Mesenchymal stem cell (in vitro differentiated cells and primary cell): ENCODE data around the gene ST8SIA5.

Source experiments
- DNase-seq: peaks from one replicate; pipeline ENCODE4 v3.0.0-alpha.2; 2013
- H2AFZ ChIP-seq: one replicate; pipeline ENCODE4 v1.6.1; 2013; ENCODE audit warnings: low read depth, mild to moderate bottlenecking, control low read depth, inconsistent platforms, low read length, moderate library complexity
- H2AK5ac ChIP-seq: 2 replicates; pipeline ENCODE4 v1.6.1; 2013; ENCODE audit warnings: low read length, moderate library complexity, mild to moderate bottlenecking, inconsistent platforms; ENCODE audit not compliant: severe bottlenecking
- H2BK120ac ChIP-seq: one replicate; pipeline ENCODE4 v1.6.1; 2013; ENCODE audit warnings: low read depth, mild to moderate bottlenecking, inconsistent platforms, low read length, moderate library complexity
- H2BK12ac ChIP-seq, 2 experiments: one replicate each; pipeline ENCODE4 v1.6.1; 2013; ENCODE audit warnings: inconsistent platforms in 2 of 2, low read length in 2 of 2, mild to moderate bottlenecking in 2 of 2, moderate library complexity in 2 of 2, control low read depth in 1 of 2
- H2BK15ac ChIP-seq: one replicate; pipeline ENCODE4 v1.6.1; 2013; ENCODE audit warnings: mild to moderate bottlenecking, low read depth, inconsistent platforms; ENCODE audit not compliant: poor library complexity, severe bottlenecking
- H2BK5ac ChIP-seq: 2 replicates; pipeline ENCODE4 v1.6.1; 2013; ENCODE audit warnings: low read depth, mild to moderate bottlenecking, low read length, control low read depth, inconsistent platforms; ENCODE audit not compliant: poor library complexity, severe bottlenecking
- H3K14ac ChIP-seq, 2 experiments: one replicate each; pipeline ENCODE4 v1.6.1; 2013; ENCODE audit warnings: inconsistent platforms in 2 of 2, low read length in 2 of 2, control low read depth in 1 of 2, mild to moderate bottlenecking in 1 of 2, moderate library complexity in 1 of 2
- H3K18ac ChIP-seq, 2 experiments: one replicate each; pipeline ENCODE4 v1.6.1; 2013; ENCODE audit warnings: inconsistent platforms in 2 of 2, low read length in 2 of 2, control low read depth in 1 of 2, low read depth in 1 of 2, mild to moderate bottlenecking in 1 of 2
- H3K23ac ChIP-seq, 2 experiments: one replicate each; pipeline ENCODE4 v1.6.1; 2013; ENCODE audit warnings: inconsistent platforms in 2 of 2, low read length in 2 of 2, mild to moderate bottlenecking in 2 of 2, moderate library complexity in 2 of 2, control low read depth in 1 of 2
- H3K27ac ChIP-seq: 2 replicates; pipeline ENCODE4 v1.5.1; 2013; ENCODE audit warnings: mild to moderate bottlenecking, moderate library complexity, low read length, control low read depth, inconsistent platforms; ENCODE audit not compliant: poor library complexity, severe bottlenecking
- H3K27me3 ChIP-seq, 2 experiments: 2 replicates each; pipeline versions ENCODE4 v1.6.1 to v1.7.0; 2013; ENCODE audit warnings: low read length in 2 of 2, mild to moderate bottlenecking in 2 of 2, moderate library complexity in 2 of 2, control low read depth in 1 of 2, inconsistent platforms in 1 of 2; ENCODE audit not compliant: control insufficient read depth in 1 of 2, insufficient read depth in 1 of 2
- H3K36me3 ChIP-seq, 2 experiments: 2 replicates each; pipeline versions ENCODE4 v1.6.1 to v1.7.0; 2013; ENCODE audit warnings: low read length in 2 of 2, control low read depth in 1 of 2, inconsistent platforms in 1 of 2, low read depth in 1 of 2, mild to moderate bottlenecking in 1 of 2; ENCODE audit not compliant: insufficient read depth in 2 of 2, control insufficient read depth in 1 of 2
- H3K4ac ChIP-seq, 2 experiments: one replicate each; pipeline ENCODE4 v1.6.1; 2013; ENCODE audit warnings: inconsistent platforms in 2 of 2, low read length in 2 of 2, mild to moderate bottlenecking in 2 of 2, moderate library complexity in 2 of 2, control low read depth in 1 of 2, low read depth in 1 of 2
- H3K4me1 ChIP-seq: 2 replicates; pipeline ENCODE4 v1.6.1; 2013; ENCODE audit warnings: low read depth, low read length, control low read depth; ENCODE audit not compliant: control insufficient read depth, insufficient read depth
- H3K4me2 ChIP-seq: 2 replicates; pipeline ENCODE4 v1.6.1; 2013; ENCODE audit warnings: low read length, mild to moderate bottlenecking, inconsistent platforms; ENCODE audit not compliant: poor library complexity, severe bottlenecking
- H3K4me3 ChIP-seq, 2 experiments: 2 replicates each; pipeline versions ENCODE4 v1.5.1 to v1.7.0; 2013; ENCODE audit warnings: low read length in 2 of 2, mild to moderate bottlenecking in 2 of 2, control low read depth in 1 of 2, low read depth in 1 of 2; ENCODE audit not compliant: insufficient read depth in 1 of 2
- H3K79me1 ChIP-seq: replicated peaks from 2 replicates; pipeline ENCODE4 v1.6.1; 2013; ENCODE audit warnings: mild to moderate bottlenecking, control low read depth, low read length, inconsistent platforms; ENCODE audit not compliant: poor library complexity, severe bottlenecking
- H3K9ac ChIP-seq: 2 replicates; pipeline ENCODE4 v1.7.0; 2013; ENCODE audit warnings: mild to moderate bottlenecking, low read length, moderate library complexity
- H3K9me3 ChIP-seq: 2 replicates; pipeline ENCODE4 v1.7.0; 2013; ENCODE audit warnings: mild to moderate bottlenecking, low read length; ENCODE audit not compliant: control insufficient read depth
- H4K8ac ChIP-seq: one replicate; pipeline ENCODE4 v1.6.1; 2013; ENCODE audit warnings: inconsistent platforms, mild to moderate bottlenecking, low read length, moderate library complexity
- H4K91ac ChIP-seq: one replicate; pipeline ENCODE4 v1.6.1; 2013; ENCODE audit warnings: mild to moderate bottlenecking, low read length, inconsistent platforms
- WGBS: methylation state at CpG from one replicate; pipeline ENCODE4 v1.1.7; 2013; ENCODE audit warnings: mixed read lengths; 5-methylcytosine and 5-hydroxymethylcytosine counted together

ST8SIA5 gene

DNA sequence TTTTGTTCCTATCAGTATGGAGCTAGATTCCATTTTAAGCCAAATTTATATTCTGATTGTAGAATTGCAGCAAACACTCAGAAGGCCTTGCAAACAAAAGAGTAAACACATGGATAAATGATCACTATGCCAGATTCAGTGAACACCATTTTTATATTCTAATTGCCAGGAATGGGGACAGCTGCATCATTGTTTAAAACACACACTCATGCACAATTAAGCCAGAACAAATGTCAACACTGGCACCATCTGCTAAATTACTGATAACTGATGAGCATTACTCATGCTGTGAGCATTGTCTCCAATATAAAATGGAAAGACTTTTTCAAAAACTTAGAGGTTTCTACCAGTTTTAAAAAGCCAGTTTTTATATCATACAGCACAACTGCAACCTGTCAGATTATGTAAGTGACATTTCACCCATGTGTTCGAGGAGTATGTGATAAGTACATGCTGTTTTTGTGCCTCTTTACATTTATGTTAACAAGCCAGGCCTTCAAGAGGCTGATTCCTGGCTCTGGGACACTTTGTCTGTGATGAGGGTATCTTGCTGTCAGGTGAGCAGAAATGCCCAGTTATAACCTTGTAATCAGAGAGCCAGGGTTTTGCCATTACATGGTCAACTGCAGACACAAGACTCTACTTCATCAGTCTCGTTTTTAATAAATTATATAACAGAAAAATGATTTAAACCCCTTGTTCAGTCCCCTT lies 4.4 kb upstream of the ST8SIA5 start:
- H3K14ac ChIP-seq = no peak overlapping the region
- no peak overlapping the region for H3K4me3 ChIP-seq

DNA sequence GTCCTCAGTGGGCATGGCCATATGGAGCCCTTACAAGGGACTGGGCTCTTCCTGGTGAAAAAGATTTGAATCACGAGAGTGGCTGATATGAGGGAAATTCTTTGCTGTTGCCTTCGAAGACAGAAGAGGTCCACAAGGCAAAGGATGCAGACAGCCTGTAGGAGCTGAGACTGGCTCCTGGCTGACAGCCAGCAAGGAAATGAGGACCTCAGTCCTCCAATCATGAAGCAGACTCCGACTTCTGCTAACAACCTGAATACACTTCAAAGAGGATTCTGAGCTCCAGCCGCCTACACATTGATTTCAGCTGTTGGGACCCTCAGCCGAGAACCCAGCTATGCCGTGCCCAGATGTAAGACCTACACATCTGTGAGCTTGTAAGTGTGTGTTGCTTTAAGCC lies 3.0 kb upstream of the ST8SIA5 start:
- peaks cover 68 to 76% of the 10 kb centered on the region in 2 experiments for H3K27me3 ChIP-seq
- no peak overlapping the region for H2AFZ ChIP-seq
- H2BK120ac ChIP-seq = no peak overlapping the region
- H3K4me3 ChIP-seq = no peak overlapping the region
- H2BK15ac ChIP-seq = no peak overlapping the region
- no peak overlapping the region for H2AK5ac ChIP-seq
- no peak overlapping the region for H3K4ac ChIP-seq
- DNase-seq = no peak
- H3K23ac ChIP-seq = no peak overlapping the region
- H3K79me1 ChIP-seq = no peaks in the 10 kb centered on the region
- H4K91ac ChIP-seq = no peak overlapping the region
- no peak overlapping the region for H2BK5ac ChIP-seq
- H2BK12ac ChIP-seq = no peak overlapping the region
- no peak overlapping the region for H3K4me2 ChIP-seq
- H3K9ac ChIP-seq = no peak overlapping the region
- WGBS = 92% methylated on average over 6 of the region's 6 CpGs
- H3K18ac ChIP-seq = no peak overlapping the region
- H3K4me1 ChIP-seq = peaks cover 18% of the 10 kb centered on the region
- H4K8ac ChIP-seq = no peak overlapping the region
- no peak overlapping the region for H3K14ac ChIP-seq
- H3K36me3 ChIP-seq = no peaks in the 10 kb centered on the region
- no peak overlapping the region for H3K27ac ChIP-seq
- no peaks in the 10 kb centered on the region for H3K9me3 ChIP-seq

More for the DNA sequence above, 4.4 kb upstream of the ST8SIA5 start:
- H3K4ac ChIP-seq = no peak overlapping the region
- H2AFZ ChIP-seq = no peak overlapping the region
- DNase-seq = no peak
- no peak overlapping the region for H4K91ac ChIP-seq
- no peak overlapping the region for H3K27ac ChIP-seq
- H2AK5ac ChIP-seq = no peak overlapping the region
- H4K8ac ChIP-seq = no peak overlapping the region
- H3K79me1 ChIP-seq = no peaks in the 10 kb centered on the region
- no peak overlapping the region for H3K4me2 ChIP-seq
- H2BK5ac ChIP-seq = no peak overlapping the region
- H3K27me3 ChIP-seq = peaks cover 58 to 68% of the 10 kb centered on the region in 2 experiments
- no peaks in the 10 kb centered on the region for H3K9me3 ChIP-seq
- H2BK120ac ChIP-seq = no peak overlapping the region
- WGBS = 57% methylated on average over 1 of the region's 2 CpGs
- no peak overlapping the region for H2BK15ac ChIP-seq
- H3K9ac ChIP-seq = no peak overlapping the region
- no peak overlapping the region for H3K23ac ChIP-seq
- no peak overlapping the region for H2BK12ac ChIP-seq
- H3K36me3 ChIP-seq = no peaks in the 10 kb centered on the region
- H3K4me1 ChIP-seq = peaks cover 15% of the 10 kb centered on the region
- no peak overlapping the region for H3K18ac ChIP-seq

DNA sequence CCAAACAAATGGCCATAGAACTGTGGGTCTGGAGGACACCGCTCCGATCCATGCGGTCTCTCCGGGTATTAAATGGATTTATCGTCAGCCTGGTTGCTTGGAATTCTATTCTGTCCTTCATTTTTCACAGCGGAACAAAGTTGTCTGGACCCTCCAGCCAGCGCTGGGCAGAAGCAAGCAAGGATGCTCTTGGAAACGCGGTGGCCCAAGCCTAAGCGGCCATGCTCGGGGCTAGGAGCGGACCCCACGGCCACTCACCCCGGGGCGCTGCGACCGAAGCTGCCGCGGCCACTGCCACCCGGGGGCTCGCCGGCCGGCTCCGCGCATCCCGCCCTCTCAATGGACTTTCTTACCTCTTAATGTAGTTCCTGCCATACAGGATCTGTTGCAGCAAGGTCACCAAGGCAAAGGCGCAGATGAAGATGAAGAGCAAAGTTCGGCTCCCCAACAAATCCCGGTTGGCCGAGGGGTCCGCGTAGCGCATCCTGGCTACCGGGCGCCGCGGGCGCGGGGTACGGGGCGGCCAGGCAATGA lies 761 bp downstream of the ST8SIA5 start:
- H3K18ac ChIP-seq = no peak overlapping the region
- H3K9ac ChIP-seq = no peak overlapping the region
- peaks cover 64 to 65% of the 10 kb centered on the region in 2 experiments for H3K27me3 ChIP-seq
- H2BK120ac ChIP-seq = no peak overlapping the region
- no peak overlapping the region for H3K14ac ChIP-seq
- no peak overlapping the region for H2AFZ ChIP-seq
- H3K9me3 ChIP-seq = no peaks in the 10 kb centered on the region
- H3K4ac ChIP-seq = no peak overlapping the region
- WGBS = 13% methylated on average over 41 of the region's 41 CpGs
- H3K27ac ChIP-seq = no peak overlapping the region
- peaks cover 18% of the 10 kb centered on the region for H3K4me1 ChIP-seq
- no peaks in the 10 kb centered on the region for H3K79me1 ChIP-seq
- no peak overlapping the region for H4K8ac ChIP-seq
- no peak overlapping the region for H4K91ac ChIP-seq
- no peak overlapping the region for H2BK15ac ChIP-seq
- H3K36me3 ChIP-seq = no peaks in the 10 kb centered on the region
- peak overlapping the region in 1 of 2 experiments; percentile 71 for H3K4me3 ChIP-seq
- peak; percentile 2 for DNase-seq
- no peak overlapping the region for H2BK5ac ChIP-seq
- no peak overlapping the region for H3K23ac ChIP-seq
- peak overlapping the region; percentile 58 for H3K4me2 ChIP-seq
- no peak overlapping the region for H2AK5ac ChIP-seq
- no peak overlapping the region for H2BK12ac ChIP-seq

DNA sequence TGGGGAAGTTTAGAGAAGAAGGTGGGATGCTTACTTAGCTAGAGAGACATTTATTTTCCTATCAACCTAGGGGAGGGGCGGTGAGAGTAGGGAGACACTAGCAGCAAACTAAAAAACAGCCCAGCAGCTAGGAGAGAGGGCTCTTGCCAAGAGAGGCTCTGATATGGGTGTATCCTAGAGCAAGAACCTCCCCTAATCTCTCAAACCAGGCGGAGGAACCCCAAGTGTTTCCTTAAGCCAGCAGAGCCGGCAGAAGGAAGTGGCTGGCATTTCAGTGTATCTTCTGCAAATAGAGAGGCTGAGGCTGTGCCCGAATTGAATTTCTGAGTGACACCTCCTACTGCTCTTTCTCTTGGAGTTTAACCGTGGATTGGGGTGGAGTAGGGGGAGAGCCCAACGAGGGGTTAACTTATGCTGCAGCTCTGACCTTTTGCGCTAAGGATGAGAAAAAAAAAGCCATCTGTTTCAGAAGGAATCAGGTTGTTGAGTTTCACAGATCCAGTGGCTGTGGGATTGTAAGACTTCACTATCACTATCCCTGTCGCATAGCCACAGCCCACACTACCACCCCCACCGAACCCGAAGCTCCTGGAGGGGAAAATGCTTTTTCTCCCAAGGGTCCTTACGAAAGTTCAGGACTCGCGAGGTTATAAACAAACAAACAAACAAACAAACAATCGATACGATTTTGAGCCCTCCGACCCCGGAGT lies 1.4 kb downstream of the ST8SIA5 start:
- Histone ChIP-seq H2BK15ac (no peak overlapping the region), H3K9ac (no peak overlapping the region), H3K36me3 (no peaks in the 10 kb centered on the region), H3K4me3 (peak overlapping the region in 1 of 2 experiments; percentile 71), H3K4me2 (no peak overlapping the region), H3K79me1 (no peaks in the 10 kb centered on the region), H2AFZ (no peak overlapping the region), H4K91ac (no peak overlapping the region), H3K27me3 (peaks cover 59 to 60% of the 10 kb centered on the region in 2 experiments), H3K27ac (no peak overlapping the region), H3K18ac (no peak overlapping the region), H3K4ac (no peak overlapping the region), H3K23ac (no peak overlapping the region), H3K14ac (no peak overlapping the region), H2BK5ac (no peak overlapping the region), H4K8ac (no peak overlapping the region), H3K4me1 (peaks cover 18% of the 10 kb centered on the region), H2BK120ac (no peak overlapping the region), H2AK5ac (no peak overlapping the region), H3K9me3 (no peaks in the 10 kb centered on the region), H2BK12ac (no peak overlapping the region)
- 42% methylated on average over 16 of the region's 17 CpGs for WGBS
- DNase-seq = peak; percentile 2
